OCI-LY3 (cell line): ENCODE data around the gene CYP2W1.

Experiments used
- H2AFZ ChIP-seq: fragments of 200-600, 300-600 bp; shearing (Covaris generic); 2 replicates; pipeline ENCODE4 v1.6.0; 2014; ENCODE audit warnings: antibody characterized with exemption, low read depth, low read length
- H3K27ac ChIP-seq: fragments of 200-600, 300-600 bp; sonication (generic); 2 replicates; pipeline ENCODE4 v1.5.1; 2014; ENCODE audit warnings: mild to moderate bottlenecking, low read length, moderate library complexity, mixed read lengths
- H3K27me3 ChIP-seq: fragments of 200-600, 300-600 bp; sonication (generic); 2 replicates; pipeline ENCODE4 v1.6.1; 2014; ENCODE audit warnings: low read depth, low read length, mixed read lengths
- H3K36me3 ChIP-seq: fragments of 200-600, 300-600 bp; sonication (generic); replicated peaks from 2 replicates; pipeline ENCODE3; 2014; ENCODE audit warnings: low read depth, low read length, mixed read lengths
- H3K4me1 ChIP-seq: fragments of 300-600, 200-600 bp; sonication (generic); 2 replicates; pipeline ENCODE4 v1.6.1; 2014; ENCODE audit warnings: low read length, mixed read lengths
- H3K4me2 ChIP-seq: fragments of 200-600, 300-600 bp; sonication (generic); 2 replicates; pipeline ENCODE4 v1.6.1; 2014; ENCODE audit warnings: low read length, mixed read lengths
- H3K4me3 ChIP-seq: fragments of 300-600, 200-600 bp; sonication (generic); 2 replicates; pipeline ENCODE4 v1.5.1; 2014; ENCODE audit warnings: antibody characterized with exemption, mild to moderate bottlenecking, low read length, moderate library complexity
- H3K79me2 ChIP-seq: fragments of 300-600, 200-600 bp; shearing (Covaris generic); 2 replicates; pipeline ENCODE4 v1.6.1; 2014; ENCODE audit warnings: mild to moderate bottlenecking, low read length, mixed read lengths
- H3K9ac ChIP-seq: fragments of 300-600, 200-600 bp; shearing (Covaris generic); 2 replicates; pipeline ENCODE4 v1.6.0; 2014; ENCODE audit warnings: mild to moderate bottlenecking, low read length, moderate library complexity
- H3K9me3 ChIP-seq: fragments of 200-600, 300-600 bp; shearing (Covaris generic); 2 replicates; pipeline ENCODE4 v1.6.1; 2014; ENCODE audit warnings: low read length, mixed read lengths; ENCODE audit not compliant: insufficient read depth
- H4K20me1 ChIP-seq: fragments of 200-600, 300-600 bp; sonication (generic); 2 replicates; pipeline ENCODE4 v1.6.1; 2016; ENCODE audit warnings: low read length, mixed read lengths; ENCODE audit not compliant: insufficient read depth
- EZH2phosphoT487 ChIP-seq: fragments of 200-600 bp; shearing (Covaris generic); IDR thresholded peaks from 2 replicates; pipeline ENCODE4 v1.6.1; 2018; ENCODE audit warnings: antibody characterized with exemption, mixed run types, low read depth
- TF ChIP-seq, protein P1 (sequence below): fragments of 200-600, 300-600 bp; sonication (generic); IDR thresholded peaks from 2 replicates; pipeline ENCODE4 v1.5.1; 2014; ENCODE audit warnings: antibody characterized with exemption, low read length, low read depth

CYP2W1 gene

GRCh38 chr7:986766-987751 is 4.1 kb downstream of the CYP2W1 start:
- TF ChIP-seq, protein P1, sequence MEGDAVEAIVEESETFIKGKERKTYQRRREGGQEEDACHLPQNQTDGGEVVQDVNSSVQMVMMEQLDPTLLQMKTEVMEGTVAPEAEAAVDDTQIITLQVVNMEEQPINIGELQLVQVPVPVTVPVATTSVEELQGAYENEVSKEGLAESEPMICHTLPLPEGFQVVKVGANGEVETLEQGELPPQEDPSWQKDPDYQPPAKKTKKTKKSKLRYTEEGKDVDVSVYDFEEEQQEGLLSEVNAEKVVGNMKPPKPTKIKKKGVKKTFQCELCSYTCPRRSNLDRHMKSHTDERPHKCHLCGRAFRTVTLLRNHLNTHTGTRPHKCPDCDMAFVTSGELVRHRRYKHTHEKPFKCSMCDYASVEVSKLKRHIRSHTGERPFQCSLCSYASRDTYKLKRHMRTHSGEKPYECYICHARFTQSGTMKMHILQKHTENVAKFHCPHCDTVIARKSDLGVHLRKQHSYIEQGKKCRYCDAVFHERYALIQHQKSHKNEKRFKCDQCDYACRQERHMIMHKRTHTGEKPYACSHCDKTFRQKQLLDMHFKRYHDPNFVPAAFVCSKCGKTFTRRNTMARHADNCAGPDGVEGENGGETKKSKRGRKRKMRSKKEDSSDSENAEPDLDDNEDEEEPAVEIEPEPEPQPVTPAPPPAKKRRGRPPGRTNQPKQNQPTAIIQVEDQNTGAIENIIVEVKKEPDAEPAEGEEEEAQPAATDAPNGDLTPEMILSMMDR: no peak
- TF ChIP-seq EZH2phosphoT487: no peak
- Histone ChIP-seq H3K9ac (no peak overlapping the region), H3K4me3 (no peak overlapping the region), H3K36me3 (no peaks in the 10 kb centered on the region), H4K20me1 (no peaks in the 10 kb centered on the region), H3K79me2 (no peaks in the 10 kb centered on the region), H3K4me1 (0 out of 2 replicates have a peak, but pooled peaks cover 2% of the 10 kb centered on the region), H3K27ac (no peak overlapping the region), H3K9me3 (no peaks in the 10 kb centered on the region), H3K4me2 (no peak overlapping the region), H3K27me3 (no peaks in the 10 kb centered on the region), H2AFZ (no peak overlapping the region)

- Histone ChIP-seq H3K79me2 (no peaks in the 10 kb centered on the region), H3K9ac (no peak overlapping the region), H3K4me1 (peaks cover 4% of the 10 kb centered on the region), H3K36me3 (no peaks in the 10 kb centered on the region), H3K4me3 (peak overlapping the region; percentile 40; the same call in 1 of the 2 replicates), H2AFZ (no peak overlapping the region), H4K20me1 (no peaks in the 10 kb centered on the region), H3K9me3 (no peaks in the 10 kb centered on the region), H3K27me3 (no peaks in the 10 kb centered on the region), H3K27ac (no peak overlapping the region), H3K4me2 (peak overlapping the region; percentile 56)
- TF ChIP-seq, protein P1: no peak
- no peak for TF ChIP-seq EZH2phosphoT487
Measured at GRCh38 chr7:987909-988308, 4.9 kb downstream of the CYP2W1 start.

DNA sequence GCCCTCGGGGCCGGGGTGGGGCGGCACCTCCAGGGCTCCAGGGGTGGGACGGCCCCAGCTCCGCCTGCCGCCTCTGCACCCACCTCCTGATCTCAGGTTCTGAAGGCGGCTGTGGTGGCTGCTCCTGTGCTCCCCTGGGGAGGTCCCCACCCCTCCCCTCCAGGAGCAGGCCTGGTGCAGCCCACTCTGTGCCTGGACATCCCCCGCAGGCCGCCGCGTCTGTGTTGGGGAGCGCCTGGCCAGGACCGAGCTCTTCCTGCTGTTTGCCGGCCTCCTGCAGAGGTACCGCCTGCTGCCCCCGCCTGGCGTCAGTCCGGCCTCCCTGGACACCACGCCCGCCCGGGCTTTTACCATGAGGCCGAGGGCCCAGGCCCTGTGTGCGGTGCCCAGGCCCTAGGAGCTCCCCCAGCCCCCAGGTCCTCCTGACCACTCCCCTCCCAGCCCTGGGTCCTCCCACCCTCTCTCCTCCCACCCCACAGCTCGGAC is 5.5 kb downstream of the CYP2W1 start:
- Histone ChIP-seq H3K9me3 (no peaks in the 10 kb centered on the region), H3K79me2 (no peaks in the 10 kb centered on the region), H3K4me2 (peak overlapping the region; percentile 56), H4K20me1 (no peaks in the 10 kb centered on the region), H3K27me3 (no peaks in the 10 kb centered on the region), H3K9ac (no peak overlapping the region), H2AFZ (no peak overlapping the region), H3K4me3 (peak overlapping the region; percentile 40; the same call in 1 of the 2 replicates), H3K27ac (no peak overlapping the region), H3K4me1 (peaks cover 5% of the 10 kb centered on the region), H3K36me3 (no peaks in the 10 kb centered on the region)
- TF ChIP-seq, protein P1: no peak
- no peak for TF ChIP-seq EZH2phosphoT487

DNA sequence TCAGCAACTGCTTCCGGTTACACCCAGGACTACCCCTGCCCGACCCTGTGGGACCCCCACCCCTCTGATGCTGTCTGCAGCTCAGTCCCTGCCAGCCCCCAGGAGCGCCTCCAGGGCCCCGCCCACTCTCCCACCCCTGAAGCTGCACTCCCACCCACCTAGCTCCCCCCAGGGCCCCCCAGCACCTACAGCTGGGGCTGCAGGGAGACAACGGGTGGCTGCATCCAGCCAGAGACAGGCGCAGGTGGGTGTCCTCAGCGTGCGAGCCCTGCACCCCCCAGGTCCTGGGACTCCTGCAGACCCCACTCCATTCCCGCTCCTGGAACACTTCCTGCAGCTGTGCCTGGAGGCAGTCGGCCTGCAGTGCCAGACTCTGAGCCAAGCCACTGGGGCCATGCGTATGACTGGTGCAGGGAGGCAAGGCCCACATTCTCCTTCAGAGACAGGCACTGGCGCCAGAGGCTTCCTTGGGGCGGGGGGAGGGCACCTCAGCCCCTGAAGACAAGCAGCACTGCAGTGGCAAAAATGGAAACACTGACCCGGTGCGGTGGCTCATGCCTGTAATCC is 6.1 kb downstream of the CYP2W1 start:
- H3K9ac ChIP-seq: no peak overlapping the region
- no peak overlapping the region for H3K27ac ChIP-seq
- H3K4me3 ChIP-seq: no peak overlapping the region
- peaks cover 5% of the 10 kb centered on the region for H3K4me1 ChIP-seq
- TF ChIP-seq, protein P1: no peak
- no peak for TF ChIP-seq EZH2phosphoT487
- H4K20me1 ChIP-seq: no peaks in the 10 kb centered on the region
- no peak overlapping the region for H2AFZ ChIP-seq
- no peaks in the 10 kb centered on the region for H3K36me3 ChIP-seq
- no peaks in the 10 kb centered on the region for H3K9me3 ChIP-seq
- H3K4me2 ChIP-seq: no peak overlapping the region
- H3K27me3 ChIP-seq: no peaks in the 10 kb centered on the region
- H3K79me2 ChIP-seq: no peaks in the 10 kb centered on the region
